Hematopoietic multipotent progenitor cell treated with erythropoietin and hydrocortisone succinate and interleukin-3 and kit ligand, for 6 days (in vitro differentiated cells): ENCODE measurements around the gene CD40.

ENCODE experiments used
- DNase-seq: peaks from one replicate; pipeline ENCODE4 v3.0.0-alpha.2; 2015

CD40 gene

GRCh38 chr20:46175127-46175494 is 57.0 kb downstream of the CD40 start:
- DNase-seq: no peak

GRCh38 chr20:46176739-46177378 is 58.7 kb downstream of the CD40 start:
- no peak for DNase-seq

- DNase-seq: no peak
Measured at GRCh38 chr20:46177768-46178167, 59.7 kb downstream of the CD40 start.

GRCh38 chr20:46178891-46179290 is 60.8 kb downstream of the CD40 start:
- DNase-seq: no peak
